ENCODE data around the gene NUDT16L1.

NUDT16L1 gene

GRCh38 chr16:4693296-4693955 is at the start of gene NUDT16L1:
Gene NUDT16L1 (plus strand): TSS chr16:4693562. CDS start chr16:4693727, 165 bp downstream.
- DNase-seq = peak; percentile 94 to 97

DNA sequence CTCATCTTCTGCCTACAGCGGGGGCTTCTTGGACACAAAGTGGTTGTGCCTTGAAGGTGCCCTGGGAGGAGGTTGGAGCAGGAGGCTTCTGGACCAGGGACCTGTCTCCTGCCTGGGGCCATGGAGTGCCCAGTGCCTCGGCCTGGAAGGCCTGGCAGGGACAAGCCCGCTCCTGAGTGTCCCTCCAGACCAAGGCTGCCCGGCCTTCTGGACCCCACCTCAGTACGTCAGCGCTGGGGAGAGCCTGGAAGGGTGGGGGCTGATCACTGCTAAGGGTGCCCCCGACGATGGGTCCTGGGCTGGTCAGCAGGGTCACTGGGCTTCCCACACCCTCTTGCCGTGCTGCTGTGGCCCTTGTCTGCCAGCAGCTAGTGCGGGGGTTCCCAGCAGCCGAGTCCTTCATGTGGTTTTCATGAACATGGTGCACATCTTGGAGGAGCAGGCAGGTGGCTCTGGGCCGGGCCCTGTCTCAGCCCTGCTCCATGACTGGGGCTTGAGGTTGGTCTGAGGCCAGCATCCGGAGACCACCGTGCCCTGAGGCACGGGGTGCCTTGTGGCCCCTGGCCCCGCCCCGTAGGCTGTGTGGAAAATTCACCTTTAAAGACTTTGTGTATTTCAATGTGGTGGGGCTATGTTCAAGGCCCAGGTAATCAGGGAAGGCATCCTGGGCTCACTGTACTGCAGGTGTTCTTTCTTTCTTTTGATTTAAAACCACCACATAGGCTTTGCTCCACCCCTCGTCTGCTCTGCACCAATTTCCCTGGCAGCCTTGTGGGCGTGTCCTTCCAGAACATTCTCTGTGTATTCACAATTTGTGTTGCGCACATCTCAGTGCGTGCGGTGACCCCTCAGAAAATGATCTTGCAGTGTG is 46.4 kb upstream of the NUDT16L1 start:
- no peak for DNase-seq

DNA sequence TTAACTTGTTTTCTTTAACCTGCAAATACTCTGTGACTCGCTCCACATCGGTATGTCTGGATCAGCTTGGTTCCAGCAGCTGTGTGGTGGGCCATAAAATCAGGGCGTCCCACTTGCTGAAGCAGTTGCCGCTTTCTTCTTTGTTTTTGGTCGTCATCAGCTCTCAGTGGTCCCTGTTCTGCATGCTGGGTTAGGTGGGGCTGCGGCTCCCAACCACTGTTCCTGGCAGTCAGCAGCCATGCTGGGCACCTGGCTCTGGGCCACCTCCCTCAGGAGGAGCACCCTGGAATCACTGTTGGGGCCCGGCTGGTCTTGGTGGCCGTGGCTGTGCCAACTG is 45.8 kb upstream of the NUDT16L1 start:
- DNase-seq = no peak

DNA sequence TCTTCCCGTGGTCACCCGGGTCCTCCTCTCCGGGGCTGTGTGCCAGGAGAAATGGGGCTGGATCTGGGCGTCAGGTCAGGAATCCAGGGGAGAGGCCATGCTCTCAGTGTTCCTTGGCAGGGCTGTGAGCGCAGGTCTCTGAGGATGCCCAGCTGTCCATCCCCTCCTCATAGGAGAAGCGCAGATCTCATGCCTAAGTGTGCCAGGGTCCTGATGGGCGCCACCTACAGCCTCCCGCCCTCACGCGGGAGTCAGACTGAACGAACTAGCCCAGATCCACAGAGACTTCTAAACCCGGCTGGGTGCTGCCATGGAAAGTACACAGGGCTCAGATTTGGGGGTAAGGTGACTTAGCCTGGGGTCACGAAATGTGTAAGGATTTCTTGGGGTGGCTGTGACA is 44.4 kb upstream of the NUDT16L1 start:
- DNase-seq = no peak

GRCh38 chr16:4649744-4650442 is 43.5 kb upstream of the NUDT16L1 start:
- no peak for DNase-seq

DNA sequence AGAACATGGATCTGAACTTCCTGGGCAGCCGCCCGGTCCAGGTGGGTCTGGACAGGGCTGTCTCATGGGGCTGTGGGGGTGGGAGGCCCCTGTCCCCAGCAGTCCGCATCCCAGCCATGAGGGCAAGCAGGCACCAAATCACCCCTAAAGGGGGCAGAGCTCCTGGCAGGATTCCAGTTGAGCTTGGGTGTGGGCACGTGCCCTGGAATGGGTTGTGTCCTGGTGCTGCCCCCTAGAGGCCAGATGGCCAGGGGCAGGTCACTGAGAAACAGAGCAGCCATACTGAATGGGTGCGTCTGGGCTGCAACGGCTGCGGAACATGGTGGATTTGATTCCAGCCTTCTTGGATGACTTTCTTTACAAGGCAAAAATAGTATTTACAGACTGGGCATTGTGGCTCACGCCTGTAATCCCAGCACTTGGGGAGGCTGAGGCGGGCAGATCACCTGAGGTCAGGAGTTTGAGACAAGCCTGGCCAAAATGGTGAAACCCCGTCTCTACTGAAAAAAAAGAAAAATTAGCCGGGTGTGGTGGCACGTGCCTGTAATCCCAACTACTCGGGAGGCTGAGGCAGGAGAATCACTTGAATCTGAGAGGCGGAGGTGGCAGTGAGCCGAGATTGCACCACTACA is 42.8 kb upstream of the NUDT16L1 start:
- peak; percentile 51 to 62 for DNase-seq

DNA sequence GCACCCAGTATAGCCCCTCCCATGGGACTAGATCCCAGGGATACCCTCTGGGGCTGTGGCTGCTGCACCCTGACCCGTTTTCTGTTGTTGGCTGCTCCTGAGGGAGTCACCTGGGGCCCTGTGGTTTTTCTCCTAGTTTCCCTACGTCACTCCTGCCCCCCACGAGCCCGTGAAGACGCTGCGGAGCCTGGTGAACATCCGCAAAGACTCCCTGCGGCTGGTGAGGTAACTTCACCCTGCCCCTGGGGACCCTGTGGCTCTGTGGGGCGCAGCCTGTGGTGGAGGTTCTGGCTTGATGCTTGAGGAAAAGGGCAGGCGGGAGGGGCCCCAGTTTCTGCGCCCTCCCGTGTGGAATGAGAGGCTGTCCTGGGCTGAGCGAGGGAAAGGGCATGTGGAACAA is 41.5 kb upstream of the NUDT16L1 start:
- no peak for DNase-seq

- no peak for DNase-seq
Observed at GRCh38 chr16:4652561-4652960, 40.8 kb upstream of the NUDT16L1 start.

- DNase-seq = peak in 1 of 2 experiments; percentile 4
Observed at GRCh38 chr16:4654011-4654963, 39.1 kb upstream of the NUDT16L1 start.

GRCh38 chr16:4654964-4655590 is 38.3 kb upstream of the NUDT16L1 start:
- no peak for DNase-seq

GRCh38 chr16:4655801-4656200 is 37.6 kb upstream of the NUDT16L1 start:
- DNase-seq = no peak

- DNase-seq = no peak
Observed at GRCh38 chr16:4656221-4656620, 37.1 kb upstream of the NUDT16L1 start.

DNA sequence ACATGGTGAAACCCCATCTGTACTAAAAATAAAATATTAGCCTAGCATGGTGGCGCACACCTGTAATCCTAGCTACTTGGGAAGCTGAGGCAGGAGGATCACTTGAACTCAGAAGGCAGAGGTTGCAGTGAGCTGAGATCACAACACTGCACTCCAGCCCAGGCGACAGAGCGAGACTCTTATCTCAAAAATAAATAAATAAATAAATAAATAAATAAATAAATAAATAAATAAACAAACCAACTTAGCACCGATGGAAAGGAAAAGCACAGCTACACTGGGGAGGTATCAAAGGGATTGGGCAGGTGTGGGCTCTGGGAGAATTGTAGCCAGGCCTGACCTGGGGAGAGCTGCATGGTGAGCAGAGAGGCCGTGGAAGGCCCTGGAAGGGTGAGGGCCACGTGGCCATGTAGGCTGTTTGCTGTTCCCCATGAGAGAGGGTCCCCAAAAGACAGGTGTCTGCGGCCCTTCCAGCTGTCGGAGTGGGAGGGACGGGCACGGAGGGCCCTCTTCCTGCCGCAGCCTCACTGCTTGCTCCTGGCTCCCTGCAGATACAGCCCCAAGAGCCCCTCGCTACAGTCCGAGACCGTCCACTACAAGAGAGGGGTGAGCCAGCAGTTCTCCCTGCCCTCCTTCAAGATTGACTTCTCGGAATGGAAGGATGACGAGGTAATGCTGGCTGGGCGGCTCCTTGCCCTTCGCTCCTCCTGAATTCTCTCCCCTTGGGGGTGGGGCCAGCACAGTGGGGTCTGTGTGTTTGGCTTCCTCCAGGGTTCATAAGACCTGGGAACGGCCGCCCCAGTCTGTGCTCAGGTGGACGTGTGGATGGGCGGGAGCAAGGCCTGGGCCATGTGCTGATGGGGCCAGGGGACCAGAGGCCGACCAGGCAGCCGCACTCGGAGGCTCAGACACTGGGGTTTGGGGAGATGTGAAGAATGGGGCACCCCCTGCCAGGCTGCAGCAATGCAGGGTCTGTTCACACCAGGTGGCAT is 36.4 kb upstream of the NUDT16L1 start:
- no peak for DNase-seq

GRCh38 chr16:4659363-4660353 is 33.7 kb upstream of the NUDT16L1 start:
- DNase-seq = no peak

GRCh38 chr16:4660454-4661007 is 32.8 kb upstream of the NUDT16L1 start:
- DNase-seq = peak; percentile 80 to 89

DNA sequence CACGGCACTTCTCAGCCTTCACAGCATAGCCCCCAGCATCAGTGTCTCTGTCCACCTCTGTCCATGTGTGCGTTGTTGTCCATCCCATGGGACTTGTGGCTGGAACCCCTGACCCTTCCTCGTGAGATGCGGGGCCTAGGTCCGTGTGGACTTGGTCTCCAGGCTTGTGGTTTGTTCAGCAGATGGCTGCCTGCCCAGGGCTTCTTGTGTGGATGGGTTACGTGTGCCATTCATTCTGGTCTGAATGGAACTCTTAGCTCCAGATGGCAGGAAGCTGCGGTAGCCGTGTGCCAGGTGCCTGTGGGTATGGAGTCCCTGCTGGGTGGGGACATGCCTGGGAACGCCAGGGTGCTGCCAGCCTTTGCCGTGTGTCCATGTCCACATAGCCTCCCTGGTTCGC is 31.7 kb upstream of the NUDT16L1 start:
- DNase-seq = peak; percentile 85 to 94

GRCh38 chr16:4663465-4663776 is 29.9 kb upstream of the NUDT16L1 start:
- peak; percentile 39 to 70 for DNase-seq

- DNase-seq = peak in 1 of 2 experiments; percentile 18
Observed at GRCh38 chr16:4663777-4664465, 29.4 kb upstream of the NUDT16L1 start.
